ENCODE results near the gene ARL8B.

DNA sequence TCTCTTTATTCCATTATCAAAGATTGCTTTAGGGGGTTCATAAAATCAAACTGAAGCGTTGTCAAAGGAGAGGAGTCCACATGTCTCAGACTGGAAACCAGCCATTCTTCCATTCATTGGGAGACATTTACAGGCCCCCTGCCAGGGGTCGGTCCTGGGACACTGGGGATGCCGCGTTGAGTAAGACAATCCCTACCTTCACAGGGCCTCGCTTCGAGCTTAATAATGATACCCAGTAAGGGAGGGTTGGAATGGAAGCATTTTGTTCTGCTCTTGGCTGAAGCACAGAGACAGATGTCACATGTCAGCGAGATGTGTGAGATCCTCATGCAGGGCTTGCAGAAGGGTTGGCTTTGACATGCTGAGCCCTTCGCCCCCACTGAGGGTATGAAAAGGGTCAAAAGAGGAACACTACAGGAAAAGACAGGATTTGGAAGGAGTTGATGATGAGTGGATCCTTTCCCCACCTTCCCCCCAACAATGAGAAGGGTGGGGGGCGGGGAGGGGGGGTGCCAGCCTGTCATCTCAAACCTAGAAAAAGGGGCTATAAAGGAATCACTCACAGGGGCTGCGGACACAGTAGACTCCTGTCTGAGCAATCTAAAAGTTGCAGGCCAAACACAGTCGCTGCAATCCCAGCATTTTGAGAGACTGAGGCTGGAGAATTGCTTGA is 25.6 kb upstream of the ARL8B start:
- TF ChIP-seq, protein P1, sequence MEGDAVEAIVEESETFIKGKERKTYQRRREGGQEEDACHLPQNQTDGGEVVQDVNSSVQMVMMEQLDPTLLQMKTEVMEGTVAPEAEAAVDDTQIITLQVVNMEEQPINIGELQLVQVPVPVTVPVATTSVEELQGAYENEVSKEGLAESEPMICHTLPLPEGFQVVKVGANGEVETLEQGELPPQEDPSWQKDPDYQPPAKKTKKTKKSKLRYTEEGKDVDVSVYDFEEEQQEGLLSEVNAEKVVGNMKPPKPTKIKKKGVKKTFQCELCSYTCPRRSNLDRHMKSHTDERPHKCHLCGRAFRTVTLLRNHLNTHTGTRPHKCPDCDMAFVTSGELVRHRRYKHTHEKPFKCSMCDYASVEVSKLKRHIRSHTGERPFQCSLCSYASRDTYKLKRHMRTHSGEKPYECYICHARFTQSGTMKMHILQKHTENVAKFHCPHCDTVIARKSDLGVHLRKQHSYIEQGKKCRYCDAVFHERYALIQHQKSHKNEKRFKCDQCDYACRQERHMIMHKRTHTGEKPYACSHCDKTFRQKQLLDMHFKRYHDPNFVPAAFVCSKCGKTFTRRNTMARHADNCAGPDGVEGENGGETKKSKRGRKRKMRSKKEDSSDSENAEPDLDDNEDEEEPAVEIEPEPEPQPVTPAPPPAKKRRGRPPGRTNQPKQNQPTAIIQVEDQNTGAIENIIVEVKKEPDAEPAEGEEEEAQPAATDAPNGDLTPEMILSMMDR (IDR thresholded peaks at IDR 0.05) = no peak
- no peak for TF ChIP-seq POLR2A (IDR thresholded peaks at IDR 0.05)
- TF ChIP-seq EP300 (IDR thresholded peaks at IDR 0.05) = no peak
- no peak for TF ChIP-seq POLR2AphosphoS5 (IDR thresholded peaks at IDR 0.05)
